Body of pancreas (tissue), 4 donors: Measurements from ENCODE around the gene EN1.

ENCODE experiments used
- CTCF ChIP-seq, 7 experiments: fragments of 450-650 bp in 4 of 7; fragments of 200-600 bp in 3 of 7; sonication (generic) in 3 of 7; IDR thresholded peaks; one replicate each; pipeline ENCODE4 v1.5.1; 2016 to 2019; ENCODE audit warnings: antibody characterized with exemption in 7 of 7
- POLR2A ChIP-seq, 3 donors: fragments of 450-650 bp; IDR thresholded peaks; one replicate each; pipeline ENCODE4 v1.6.1; 2016; ENCODE audit warnings: antibody characterized with exemption in 3 of 3, mild to moderate bottlenecking in 2 of 3

- no peak for TF ChIP-seq CTCF (IDR thresholded peaks at IDR 0.05)
- TF ChIP-seq POLR2A (IDR thresholded peaks at IDR 0.05): no peak
Observed at GRCh38 chr2:118842661-118843482, 4.6 kb downstream of the EN1 start.
